Measurements from ENCODE around the gene SFXN2. TPM values are rescaled to one million over a fixed set of nuclear protein-coding genes. Genes with fewer than 3 reads are reported as not detected.
A peak's percentile ranks its signal among the peaks of the same experiment; 100 is the strongest.

Gene SFXN2
- total RNA-seq, 2 donors from 2014 or later: 30.5 to 32.9 TPM

GRCh38 chr10:102732661-102733060, 18.2 kb downstream of the SFXN2 start:
- Mint-ChIP-seq H3K27me3 (ENCODE audit: insufficient read depth) (no peaks in the 10 kb centered on the region), H3K27ac (no peak overlapping the region), H3K4me3 (no peak overlapping the region), H3K9me3 (no peaks in the 10 kb centered on the region), H3K4me1 (no peaks in the 10 kb centered on the region), H3K36me3 (ENCODE audit: low read depth) (peaks cover 62% of the 10 kb centered on the region)
- H3K4me1 ChIP-seq (ENCODE audit: control insufficient read depth, insufficient read depth, low read length): no peaks in the 10 kb centered on the region
- no peak overlapping the region for H3K9ac ChIP-seq (ENCODE audit: extremely low read depth, low read length, poor library complexity, severe bottlenecking)
- H3K36me3 ChIP-seq (ENCODE audit: control insufficient read depth, insufficient read depth, low read length): peaks cover 58% of the 10 kb centered on the region
- 88% methylated on average over 1 of the region's 1 CpG; no CpG with 5 or more reads in 1 of the 2 experiments for WGBS, 2 experiments (ENCODE audit: insufficient coverage in 1 of 2, insufficient read length in 1 of 2)
- DNase-seq: no peak
- TF ChIP-seq CTCF (conservative IDR thresholded peaks at IDR 0.05): no peak
- no peaks in the 10 kb centered on the region for H3K9me3 ChIP-seq (ENCODE audit: control insufficient read depth, low read length)
- no peak overlapping the region for H3K4me3 ChIP-seq (ENCODE audit: low read length)
- no peaks in the 10 kb centered on the region for H3K27me3 ChIP-seq (ENCODE audit: control insufficient read depth, insufficient read depth, low read length, poor library complexity, severe bottlenecking)
- no peak overlapping the region for H3K27ac ChIP-seq (ENCODE audit: low read depth, low read length)

- no peaks in the 10 kb centered on the region for H3K27me3 ChIP-seq (ENCODE audit: control insufficient read depth, insufficient read depth, low read length, poor library complexity, severe bottlenecking)
- peak; percentile 68 for DNase-seq
- peak overlapping the region; percentile 70 for H3K27ac Mint-ChIP-seq
- peaks cover 56% of the 10 kb centered on the region for H3K36me3 ChIP-seq (ENCODE audit: control insufficient read depth, insufficient read depth, low read length)
- H3K4me1 ChIP-seq (ENCODE audit: control insufficient read depth, insufficient read depth, low read length): no peaks in the 10 kb centered on the region
- H3K9me3 Mint-ChIP-seq: no peaks in the 10 kb centered on the region
- H3K4me1 Mint-ChIP-seq: no peaks in the 10 kb centered on the region
- H3K27me3 Mint-ChIP-seq (ENCODE audit: insufficient read depth): no peaks in the 10 kb centered on the region
- no peak for TF ChIP-seq CTCF (conservative IDR thresholded peaks at IDR 0.05)
- H3K4me3 Mint-ChIP-seq: no peak overlapping the region
- WGBS, 2 experiments (ENCODE audit: insufficient coverage in 1 of 2, insufficient read length in 1 of 2): 76 to 86% methylated on average over 4 to 9 of the region's 9 CpGs
- H3K9ac ChIP-seq (ENCODE audit: extremely low read depth, low read length, poor library complexity, severe bottlenecking): no peak overlapping the region
- no peak overlapping the region for H3K27ac ChIP-seq (ENCODE audit: low read depth, low read length)
- peaks cover 53% of the 10 kb centered on the region for H3K36me3 Mint-ChIP-seq (ENCODE audit: low read depth)
- no peaks in the 10 kb centered on the region for H3K9me3 ChIP-seq (ENCODE audit: control insufficient read depth, low read length)
- no peak overlapping the region for H3K4me3 ChIP-seq (ENCODE audit: low read length)
These were observed 20.7 kb downstream of the SFXN2 start for GRCh38 chr10:102735065-102735562.

GRCh38 chr10:102738692-102739121, 24.3 kb downstream of the SFXN2 start:
- no peaks in the 10 kb centered on the region for H3K9me3 Mint-ChIP-seq
- Histone ChIP-seq H3K4me1 (ENCODE audit: control insufficient read depth, insufficient read depth, low read length) (no peaks in the 10 kb centered on the region), H3K27me3 (ENCODE audit: control insufficient read depth, insufficient read depth, low read length, poor library complexity, severe bottlenecking) (no peaks in the 10 kb centered on the region), H3K9ac (ENCODE audit: extremely low read depth, low read length, poor library complexity, severe bottlenecking) (no peak overlapping the region), H3K4me3 (ENCODE audit: low read length) (no peak overlapping the region), H3K9me3 (ENCODE audit: control insufficient read depth, low read length) (no peaks in the 10 kb centered on the region), H3K36me3 (ENCODE audit: control insufficient read depth, insufficient read depth, low read length) (peaks cover 32% of the 10 kb centered on the region), H3K27ac (ENCODE audit: low read depth, low read length) (no peak overlapping the region)
- H3K4me3 Mint-ChIP-seq: no peak overlapping the region
- no peak overlapping the region for H3K27ac Mint-ChIP-seq
- no peak for DNase-seq
- peaks cover 7% of the 10 kb centered on the region for H3K27me3 Mint-ChIP-seq (ENCODE audit: insufficient read depth)
- TF ChIP-seq CTCF (conservative IDR thresholded peaks at IDR 0.05): no peak
- H3K4me1 Mint-ChIP-seq: peaks cover 5% of the 10 kb centered on the region
- peaks cover 28% of the 10 kb centered on the region for H3K36me3 Mint-ChIP-seq (ENCODE audit: low read depth)

All from endodermal cell (in vitro differentiated cells).